Stimulated activated CD4-positive, alpha-beta T cell treated with anti-CD3 and anti-CD28 coated beads, Interleukin-2, amount 100 ng/mL, for 4 hours (primary cell): ENCODE measurements around the gene AURKA.

Experiments used
- DNase-seq: peaks from one replicate; pipeline ENCODE4 v3.0.0-alpha.2; 2020; ENCODE audit warnings: low read depth

The AURKA gene

GRCh38 chr20:56392132-56392880 is at the start of gene AURKA, which contains the start of gene CSTF1:
TSS of gene AURKA (minus strand) at chr20:56392215. CDS start at chr20:56388197, 4,018 bp downstream.
TSS of gene CSTF1 (plus strand) at chr20:56392645. CDS start at chr20:56395553, 2,908 bp downstream.
- DNase-seq: peak; percentile 98

DNA sequence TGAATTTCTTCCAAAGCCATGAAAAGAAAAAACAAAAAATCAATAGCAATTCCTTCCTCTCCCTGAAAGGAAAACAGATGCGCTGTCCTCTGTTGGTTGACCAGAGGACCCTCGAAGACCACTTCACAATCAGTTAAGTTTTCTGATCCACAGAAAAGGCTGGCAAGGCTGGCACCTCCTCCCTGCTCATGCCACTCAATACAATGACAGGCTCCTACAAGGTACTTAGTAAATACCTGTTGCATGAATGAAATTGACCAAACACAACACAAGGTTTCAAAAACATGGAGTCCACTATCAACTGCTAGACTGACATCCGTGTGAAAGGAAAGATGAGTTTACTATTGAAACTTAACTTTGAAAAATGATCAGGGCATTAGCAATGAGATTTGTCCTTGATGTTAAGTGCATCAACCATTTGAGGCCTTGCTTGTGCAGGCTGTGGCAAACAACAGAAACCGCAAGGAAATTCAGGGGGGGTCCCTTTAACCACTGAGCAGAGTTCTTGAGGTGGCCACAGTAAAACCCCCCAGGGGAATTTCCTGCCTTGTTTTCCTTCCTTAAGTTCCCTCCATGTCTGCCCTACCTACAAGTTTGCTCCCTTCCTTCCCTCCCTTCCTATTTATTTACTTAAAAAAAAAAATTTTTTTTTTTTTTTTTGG is 48.5 kb upstream of the AURKA start:
- peak; percentile 41 for DNase-seq

DNA sequence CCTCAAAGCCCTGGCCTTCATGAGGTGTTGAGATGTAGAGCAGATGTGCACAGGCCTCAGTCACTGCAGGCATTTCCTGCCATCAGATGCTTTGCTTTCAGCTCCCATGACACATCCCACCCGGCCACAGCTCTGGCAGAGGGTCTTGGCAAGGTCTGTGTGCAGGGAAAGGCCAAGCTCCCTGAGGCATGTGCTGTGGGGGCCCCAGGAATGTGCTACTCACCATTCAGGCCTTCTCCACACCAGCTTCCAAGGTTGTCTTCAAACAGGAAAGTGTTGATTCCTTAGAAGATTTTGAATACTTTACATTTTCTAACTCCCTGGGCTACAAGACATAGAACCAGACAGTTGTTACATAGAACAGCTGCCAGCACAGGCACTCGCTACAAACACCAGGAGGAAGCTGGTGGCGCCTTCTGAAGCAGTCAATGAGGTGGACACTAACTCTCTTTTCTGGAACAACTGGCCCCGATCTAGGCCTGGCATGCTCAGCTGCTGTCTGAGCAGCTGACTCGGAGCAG is 47.8 kb upstream of the AURKA start:
- no peak for DNase-seq

GRCh38 chr20:56438284-56438683 is 46.3 kb upstream of the AURKA start:
- no peak for DNase-seq

DNA sequence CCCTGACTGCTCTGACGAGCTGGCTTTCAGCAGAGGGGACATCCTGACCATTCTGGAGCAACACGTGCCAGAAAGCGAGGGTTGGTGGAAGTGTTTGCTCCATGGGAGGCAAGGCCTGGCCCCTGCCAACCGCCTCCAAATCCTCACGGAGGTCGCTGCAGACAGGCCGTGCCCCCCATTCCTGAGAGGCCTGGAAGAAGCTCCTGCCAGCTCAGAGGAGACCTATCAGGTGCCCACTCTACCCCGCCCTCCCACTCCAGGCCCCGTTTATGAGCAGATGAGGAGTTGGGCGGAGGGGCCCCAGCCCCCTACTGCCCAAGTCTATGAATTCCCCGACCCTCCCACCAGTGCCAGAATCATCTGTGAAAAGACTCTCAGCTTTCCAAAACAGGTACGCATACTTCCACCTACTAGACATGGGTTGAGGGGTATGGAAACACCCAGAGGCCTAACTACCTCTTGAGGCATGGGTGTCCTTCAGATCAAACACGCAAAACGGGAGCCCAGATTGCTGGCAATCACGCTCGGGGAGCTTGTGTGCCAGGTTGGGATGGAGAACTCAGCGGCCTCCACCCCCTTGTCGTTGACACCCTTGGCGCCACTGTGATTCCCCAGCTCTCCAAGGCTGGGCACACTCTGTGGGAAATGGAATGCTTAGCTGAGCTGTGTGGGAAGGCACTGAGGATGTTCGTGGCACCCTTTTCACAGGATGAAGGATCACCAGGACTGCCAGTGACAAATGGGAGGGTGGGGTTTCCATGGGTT is 45.4 kb upstream of the AURKA start:
- no peak for DNase-seq

DNA sequence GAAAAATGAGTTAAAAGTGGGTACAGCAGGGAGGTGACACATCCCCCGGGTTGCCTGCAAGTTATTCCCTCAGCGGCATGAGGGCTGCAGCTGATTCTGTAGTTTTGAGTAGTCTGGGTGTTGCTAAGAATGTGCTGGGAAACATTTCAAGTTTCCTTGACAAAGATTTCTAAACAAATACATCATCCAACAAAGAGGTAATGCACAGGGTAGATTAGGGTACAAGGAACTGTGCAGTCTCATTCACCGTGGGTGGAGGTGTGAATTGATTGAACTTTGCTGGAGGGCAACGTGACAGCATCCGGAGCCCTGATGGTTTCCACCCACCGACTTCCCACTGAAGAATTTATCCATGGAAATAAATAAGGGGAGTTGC is 41.9 kb upstream of the AURKA start:
- DNase-seq: no peak

- DNase-seq: no peak
Observed at GRCh38 chr20:56433221-56433879, 41.3 kb upstream of the AURKA start.

DNA sequence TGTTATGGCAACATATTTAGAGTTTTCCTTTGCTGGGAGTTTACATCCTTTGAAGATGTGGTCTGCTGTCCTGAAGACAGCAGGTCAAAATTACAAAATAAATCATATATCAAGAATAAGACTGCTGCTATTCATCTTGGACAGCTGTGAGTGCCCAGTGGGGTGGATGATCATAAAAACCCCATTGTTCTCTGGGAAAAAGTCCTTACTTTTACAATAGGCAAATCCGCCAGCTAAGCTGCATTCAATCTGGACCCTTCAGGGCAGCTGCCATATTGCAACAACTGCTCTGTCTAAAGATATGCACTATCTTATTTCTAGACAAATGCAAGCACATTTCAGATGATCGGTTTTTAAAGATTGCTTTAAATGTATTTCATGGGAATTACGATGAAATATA is 39.5 kb upstream of the AURKA start:
- no peak for DNase-seq

GRCh38 chr20:56430957-56431356 is 38.9 kb upstream of the AURKA start:
- DNase-seq: no peak

DNA sequence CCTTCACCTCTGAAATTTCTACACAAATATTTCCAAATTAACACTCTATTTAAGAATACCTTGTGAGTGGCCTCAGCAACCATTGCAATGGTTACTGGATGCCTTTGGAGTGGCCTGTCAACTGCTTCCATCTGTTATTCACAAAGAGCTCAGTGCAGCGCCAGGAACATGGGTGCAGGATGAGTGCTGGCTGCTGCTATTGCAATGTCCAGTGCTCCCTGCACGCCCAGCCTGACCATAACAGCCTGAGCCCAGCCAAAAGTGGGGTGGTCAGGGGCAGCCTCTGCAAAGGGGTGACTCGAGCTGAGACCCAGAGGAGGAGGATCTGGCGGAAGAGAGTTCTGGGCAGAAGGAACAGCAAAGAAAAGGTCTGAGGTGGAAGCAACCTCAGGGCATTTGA is 38.4 kb upstream of the AURKA start:
- DNase-seq: no peak

- no peak for DNase-seq
Observed at GRCh38 chr20:56429941-56430340, 37.9 kb upstream of the AURKA start.

DNA sequence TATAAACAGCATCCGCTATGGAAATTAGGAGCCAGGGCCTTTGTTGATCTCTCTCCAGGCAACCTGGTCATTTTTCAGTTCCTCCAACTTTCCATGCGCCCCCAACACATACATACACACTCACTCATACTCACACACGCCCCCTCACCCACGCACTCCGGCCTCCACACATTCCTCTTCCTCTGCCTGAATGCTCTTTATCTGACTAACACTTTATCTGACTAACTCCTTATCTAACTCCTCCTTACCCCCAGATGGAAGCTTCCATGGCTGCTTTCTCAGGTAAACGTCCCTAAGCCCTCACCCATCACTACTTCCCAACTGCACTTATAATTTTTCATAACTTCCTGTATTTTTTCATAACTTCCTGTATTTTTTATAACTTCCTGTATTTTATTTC is 37.5 kb upstream of the AURKA start:
- peak; percentile 59 for DNase-seq

DNA sequence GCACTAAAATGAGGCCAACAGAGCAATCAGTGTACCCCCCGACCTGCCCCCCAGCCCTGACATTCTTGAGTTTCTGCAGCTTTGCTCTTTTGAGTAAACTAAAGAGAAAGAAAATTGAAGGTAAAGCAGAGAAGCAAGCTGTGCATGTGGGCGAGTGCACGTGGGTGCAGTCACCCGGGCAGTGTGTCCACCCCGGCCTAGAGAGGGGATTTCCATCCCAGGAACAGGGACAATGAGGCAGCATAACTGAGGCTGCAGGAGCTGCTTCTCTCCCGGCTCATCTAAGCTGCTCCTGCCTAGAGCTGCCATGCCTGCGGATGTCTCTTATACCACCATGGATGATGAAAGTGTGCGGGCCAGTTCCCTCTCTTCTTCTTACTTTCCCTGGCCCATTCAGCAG is 36.9 kb upstream of the AURKA start:
- DNase-seq: no peak

DNA sequence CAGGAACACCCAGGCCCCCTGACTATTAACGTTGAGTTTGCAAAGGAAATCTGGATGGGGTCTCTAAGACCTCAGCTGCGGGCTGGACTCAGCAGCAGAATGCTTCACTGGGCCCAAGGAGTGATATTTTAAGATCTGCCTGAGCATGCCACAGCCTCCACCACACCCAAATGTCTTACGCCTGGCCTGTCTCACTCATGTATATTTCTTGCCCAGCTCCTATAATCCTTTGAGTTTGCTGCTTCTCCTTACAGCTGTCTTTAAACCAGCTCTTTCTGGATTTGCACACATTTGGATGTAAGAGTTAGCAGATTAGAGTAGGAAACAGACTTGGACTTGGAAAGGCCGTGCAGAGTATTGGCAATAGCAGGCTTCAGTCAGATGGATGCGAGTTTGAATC is 36.4 kb upstream of the AURKA start:
- DNase-seq: no peak

- DNase-seq: no peak
Observed at GRCh38 chr20:56427797-56428196, 35.8 kb upstream of the AURKA start.

GRCh38 chr20:56426926-56427325 is 34.9 kb upstream of the AURKA start:
- no peak for DNase-seq

- no peak for DNase-seq
Observed at GRCh38 chr20:56426026-56426425, 34.0 kb upstream of the AURKA start.

DNA sequence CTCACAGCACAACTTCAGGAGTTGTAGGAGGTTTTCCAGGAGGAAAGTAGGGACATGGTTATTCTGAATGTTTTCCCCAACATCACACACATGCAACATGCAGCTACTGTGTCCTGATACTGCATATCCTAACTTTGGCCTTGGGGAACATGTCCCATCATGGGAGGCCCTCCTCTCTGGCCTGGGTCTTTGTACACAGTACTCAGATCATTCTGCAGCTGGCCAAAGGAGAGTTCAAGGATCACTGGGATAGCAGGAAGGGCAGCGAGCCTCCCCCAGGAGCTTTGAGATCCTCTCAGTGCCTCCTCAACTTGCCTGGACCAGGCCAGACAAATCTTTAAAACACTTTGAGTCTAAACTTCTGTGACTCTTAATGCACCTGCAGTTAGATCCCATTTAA is 32.9 kb upstream of the AURKA start:
- no peak for DNase-seq

DNA sequence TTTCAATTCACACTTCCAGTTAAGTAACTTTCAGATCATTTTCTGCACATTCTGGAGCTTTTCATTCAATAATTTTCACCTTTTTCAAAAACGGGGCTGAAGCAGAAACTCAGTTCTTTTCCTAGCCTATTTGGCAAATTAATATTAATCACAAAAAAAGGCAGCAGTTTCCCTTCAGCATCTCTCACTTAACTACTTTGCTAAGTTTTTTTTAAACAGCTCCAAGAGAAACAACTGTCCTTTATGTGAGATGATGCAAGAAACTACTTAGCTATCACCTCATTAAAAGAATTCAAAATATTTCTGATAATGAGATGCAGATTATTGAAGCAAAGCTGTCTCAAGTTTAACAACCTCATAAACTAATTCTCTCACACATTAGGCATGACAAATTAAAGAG is 31.9 kb upstream of the AURKA start:
- no peak for DNase-seq

DNA sequence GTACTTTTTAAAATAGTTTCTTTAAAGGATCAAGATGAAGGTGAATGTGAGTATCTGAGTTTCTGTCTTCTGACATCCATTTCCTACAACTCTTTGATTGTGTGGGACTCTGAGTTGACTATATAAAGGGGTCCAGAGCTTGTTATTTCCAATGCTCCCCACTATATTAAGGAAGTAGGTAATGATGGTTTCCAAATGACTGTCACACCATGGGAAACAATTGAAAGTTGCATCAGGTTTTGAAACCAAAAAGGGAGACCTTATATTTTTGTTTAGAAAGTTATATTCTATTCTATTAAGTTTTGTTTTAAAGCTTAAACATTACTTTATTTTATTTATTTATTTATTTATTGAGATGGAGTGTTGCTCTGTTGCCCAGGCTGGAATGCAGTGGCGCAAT is 31.2 kb upstream of the AURKA start:
- no peak for DNase-seq

DNA sequence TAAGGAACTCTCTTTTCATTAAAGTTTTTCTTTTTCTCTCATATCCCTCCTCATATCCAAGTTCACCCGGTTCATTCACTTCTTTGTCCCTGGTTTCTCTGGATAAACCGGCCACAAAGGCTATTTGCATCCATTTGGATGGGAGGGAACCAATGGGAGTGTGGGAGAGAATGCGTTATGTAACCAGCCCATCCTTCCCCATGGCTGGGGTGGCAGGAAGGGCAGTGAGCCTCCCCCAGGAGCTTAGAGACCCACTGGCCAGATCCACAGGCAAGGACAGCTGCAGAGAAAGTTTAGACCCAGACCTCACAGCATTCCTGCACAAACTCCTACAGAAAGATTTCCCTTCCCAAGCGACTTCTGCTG is 30.8 kb upstream of the AURKA start:
- no peak for DNase-seq

- no peak for DNase-seq
Observed at GRCh38 chr20:56422076-56422823, 30.2 kb upstream of the AURKA start.
